Lower leg skin (tissue), 4 donors: ENCODE results near the gene ATP8A2. TPM values are rescaled to one million over a fixed set of nuclear protein-coding genes. Genes with fewer than 3 reads are reported as not detected.
A peak's percentile ranks its signal among the peaks of the same experiment; 100 is the strongest.

Source experiments
- DNase-seq, 2 donors: peaks; one replicate each; pipeline ENCODE4 v3.0.0-alpha.2; 2019; ENCODE audit warnings: low spot score in 2 of 2
- H3K4me3 ChIP-seq: fragments of 200-600 bp; sonication (generic); 2 replicates; pipeline ENCODE4 v1.5.1; 2017; ENCODE audit warnings: mild to moderate bottlenecking, low read depth; ENCODE audit not compliant: poor library complexity, severe bottlenecking
- CTCF ChIP-seq, 3 donors: fragments of 450-650 bp; IDR thresholded peaks; one replicate each; pipeline ENCODE4 v1.5.1; 2016; ENCODE audit warnings: antibody characterized with exemption in 3 of 3, mild to moderate bottlenecking in 3 of 3, moderate library complexity in 2 of 3
- POLR2A ChIP-seq, 2 donors: fragments of 450-650 bp; IDR thresholded peaks; one replicate each; pipeline ENCODE4 v1.6.1; 2016 to 2017; ENCODE audit warnings: antibody characterized with exemption in 2 of 2, mild to moderate bottlenecking in 1 of 2, moderate library complexity in 1 of 2
- WGBS, 2 donors: methylation state at CpG; one replicate each; pipeline ENCODE4 v1.1.5; 2018; 5-methylcytosine and 5-hydroxymethylcytosine counted together
- intact Hi-C: fragments of 100-400 bp; cut with DNase I; formaldehyde crosslinking; loops from one replicate; pipeline ENCODE4 v1.15.0; 2023; ENCODE audit warnings: low total_unique reads
- total RNA-seq, 4 donors: library from RNA; depleted of rRNA; stranded (reverse); fragments of >200 nt; gene quantifications; one replicate each; pipeline ENCODE4 v1.1.0, GENCODE V29; 2016

Gene ATP8A2
- total RNA-seq, 4 donors from 2014 or later: 0.05 to 0.23 TPM; not detected in 2

- TF ChIP-seq CTCF (IDR thresholded peaks at IDR 0.05) (no peak), POLR2A (IDR thresholded peaks at IDR 0.05) (no peak)
- no peak for DNase-seq
- WGBS, 2 donors: 81 to 83% methylated on average over 22 of the region's 22 CpGs
- no peak overlapping the region for H3K4me3 ChIP-seq
- intact Hi-C loops: no loop called here
Observed at GRCh38 chr13:26019881-26020870, 648.4 kb downstream of the ATP8A2 start.

DNA sequence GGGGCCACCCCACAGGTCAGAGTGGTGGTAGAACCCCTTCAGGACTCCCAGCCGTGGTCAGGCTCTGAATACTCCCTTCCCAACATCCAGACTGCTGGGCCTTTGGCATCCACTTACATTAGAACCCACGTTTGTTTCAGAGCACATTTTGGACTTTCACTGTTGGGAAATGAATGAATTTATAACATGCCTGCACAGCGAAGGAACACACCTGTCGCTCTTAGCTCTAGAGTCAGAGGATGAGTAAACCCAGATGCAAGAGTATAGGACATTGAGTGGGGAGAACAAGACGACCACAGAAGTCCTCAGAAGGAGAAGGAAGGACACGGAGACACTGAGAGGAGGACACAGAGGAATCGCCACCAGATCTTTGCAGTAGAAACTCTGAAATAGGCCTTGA lies 649.1 kb downstream of the ATP8A2 start:
- no peak for DNase-seq
- 85 to 86% methylated on average over 7 of the region's 7 CpGs for WGBS, 2 donors
- TF ChIP-seq POLR2A (IDR thresholded peaks at IDR 0.05) (no peak), CTCF (IDR thresholded peaks at IDR 0.05) (no peak)
- intact Hi-C loops: no loop called here
- H3K4me3 ChIP-seq: no peak overlapping the region

DNA sequence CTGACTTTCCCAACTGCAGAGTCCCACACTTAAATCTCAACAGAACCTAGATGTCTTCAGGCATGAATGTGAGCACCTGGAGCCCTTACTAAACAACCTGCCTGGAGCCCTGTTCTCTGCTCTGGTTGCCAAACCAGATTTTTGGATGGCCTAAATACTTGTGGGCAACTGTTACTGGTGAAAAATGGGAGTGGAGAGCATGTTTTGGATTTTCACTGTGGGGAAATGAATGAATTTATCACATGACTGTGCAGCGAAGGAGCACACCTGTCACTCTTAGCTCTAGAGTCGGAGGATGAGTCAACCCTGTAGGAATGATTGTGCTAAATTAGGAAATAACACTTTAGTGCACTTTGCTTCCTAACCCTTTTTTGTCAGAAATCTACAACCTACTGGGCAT lies 649.7 kb downstream of the ATP8A2 start:
- H3K4me3 ChIP-seq: no peak overlapping the region
- intact Hi-C loops: no loop called here
- no peak for DNase-seq
- 49 to 59% methylated on average over 2 of the region's 2 CpGs for WGBS, 2 donors
- no peak for TF ChIP-seq CTCF (IDR thresholded peaks at IDR 0.05)

GRCh38 chr13:26021956-26022355 lies 650.2 kb downstream of the ATP8A2 start:
- intact Hi-C loops: no loop called here
- WGBS, 2 donors: 43 to 55% methylated on average over 3 of the region's 3 CpGs
- TF ChIP-seq POLR2A (IDR thresholded peaks at IDR 0.05): no peak
- TF ChIP-seq CTCF (IDR thresholded peaks at IDR 0.05): no peak
- DNase-seq: no peak
- no peak overlapping the region for H3K4me3 ChIP-seq

GRCh38 chr13:26022538-26023292 lies 650.9 kb downstream of the ATP8A2 start:
- DNase-seq: peak; percentile 70 to 90
- WGBS, 2 donors: 47 to 51% methylated on average over 7 to 13 of the region's 13 CpGs
- no peak for TF ChIP-seq CTCF (IDR thresholded peaks at IDR 0.05)
- no peak for TF ChIP-seq POLR2A (IDR thresholded peaks at IDR 0.05)
- intact Hi-C loops: no loop called here
- H3K4me3 ChIP-seq: no peak overlapping the region
